Activated CD8-positive, alpha-beta memory T cell treated with anti-CD3 and anti-CD28 coated beads, Interleukin-2, amount 50 U/mL, for 48 hours (primary cell): Measurements from ENCODE around the gene PIGB.
"Not testable (repeated sequence)": the region's sequence is repeated elsewhere in the genome, so short reads cannot be mapped to it uniquely, and the experiment has no call there.

Source experiments
- DNase-seq: peaks from one replicate; pipeline ENCODE4 v3.0.0-alpha.2; 2020

Gene PIGB

DNA sequence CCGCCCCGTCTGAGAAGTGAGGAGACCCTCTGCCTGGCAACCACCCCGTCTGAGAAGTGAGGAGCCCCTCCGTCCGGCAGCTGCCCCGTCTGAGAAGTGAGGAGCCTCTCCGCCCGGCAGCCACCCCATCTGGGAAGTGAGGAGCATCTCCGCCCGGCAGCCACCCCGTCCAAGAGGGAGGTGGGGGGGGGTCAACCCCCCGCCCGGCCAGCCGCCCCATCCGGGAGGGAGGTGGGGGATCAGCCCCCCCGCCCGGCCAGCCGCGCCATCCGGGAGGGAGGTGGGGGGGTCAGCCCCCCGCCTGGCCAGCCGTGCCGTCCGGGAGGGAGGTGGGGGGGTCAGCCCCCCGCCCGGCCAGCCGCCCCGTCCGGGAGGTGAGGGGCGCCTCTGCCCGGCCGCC, 16.2 kb upstream of the PIGB start:
- not testable (repeated sequence) for DNase-seq

DNA sequence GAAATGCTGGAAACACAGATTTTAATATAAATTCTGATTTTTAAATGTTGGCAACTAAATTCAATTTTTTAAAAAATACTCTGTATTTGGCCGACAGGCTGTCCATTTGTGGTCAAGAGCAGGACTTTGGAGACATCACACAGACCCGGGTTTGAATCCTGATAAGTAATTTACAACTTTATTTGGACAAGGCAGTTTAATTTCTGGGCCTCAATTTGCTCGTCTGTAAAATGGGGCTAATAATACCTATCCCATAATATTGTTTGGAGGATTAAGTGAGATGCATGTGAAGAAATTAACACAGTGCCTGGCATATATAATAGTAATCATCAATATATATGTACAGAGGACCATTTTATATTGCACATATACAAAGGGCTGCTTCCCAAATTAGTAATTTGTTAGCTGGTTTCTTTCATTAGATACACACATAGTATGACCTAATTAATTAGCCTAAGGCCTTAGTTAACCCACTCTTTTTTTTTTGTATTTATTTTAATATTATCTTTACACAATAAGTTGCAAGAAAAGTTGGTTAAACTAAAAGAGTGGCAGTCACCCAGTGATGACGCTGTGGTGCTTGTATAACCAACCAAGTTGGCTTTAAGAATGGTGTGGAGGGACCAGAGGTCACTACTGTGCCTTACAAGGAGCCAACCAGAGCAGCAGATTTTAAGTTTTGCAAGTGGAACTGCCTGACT, 665 bp downstream of the PIGB start:
- no peak for DNase-seq

DNA sequence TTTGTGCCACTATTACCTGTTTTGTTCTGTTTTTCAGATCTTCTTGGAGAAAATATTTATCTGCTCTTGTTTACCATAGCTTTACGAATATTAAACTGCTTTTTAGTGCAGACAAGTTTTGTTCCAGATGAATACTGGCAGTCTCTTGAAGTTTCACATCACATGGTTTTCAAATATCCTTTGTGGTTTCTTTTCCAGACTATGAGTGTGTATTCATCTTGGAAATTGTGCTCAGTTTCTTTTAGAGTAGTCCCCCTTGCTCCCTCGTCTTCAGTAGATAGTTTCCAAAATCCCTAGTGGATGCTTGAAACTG, 1.2 kb downstream of the PIGB start:
- DNase-seq = no peak

DNA sequence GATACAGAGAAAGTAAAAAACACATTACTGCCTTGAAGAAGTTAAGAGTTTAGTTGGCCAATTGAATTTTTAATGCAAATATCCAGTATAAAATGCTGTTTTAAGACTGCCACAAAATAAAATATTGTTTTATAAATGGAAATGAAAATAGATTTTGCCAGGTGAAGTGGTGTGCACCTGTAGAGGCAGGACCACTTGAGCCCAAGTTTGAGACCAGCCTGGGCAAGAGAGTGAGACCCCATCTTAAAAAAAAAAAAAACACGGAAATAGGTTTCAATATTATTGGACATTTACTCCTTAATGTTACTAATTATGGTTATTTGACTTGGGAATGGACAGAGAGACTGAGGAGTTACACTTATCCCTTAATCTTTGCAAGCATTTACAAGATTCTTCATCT, 1.9 kb downstream of the PIGB start:
- no peak for DNase-seq

DNA sequence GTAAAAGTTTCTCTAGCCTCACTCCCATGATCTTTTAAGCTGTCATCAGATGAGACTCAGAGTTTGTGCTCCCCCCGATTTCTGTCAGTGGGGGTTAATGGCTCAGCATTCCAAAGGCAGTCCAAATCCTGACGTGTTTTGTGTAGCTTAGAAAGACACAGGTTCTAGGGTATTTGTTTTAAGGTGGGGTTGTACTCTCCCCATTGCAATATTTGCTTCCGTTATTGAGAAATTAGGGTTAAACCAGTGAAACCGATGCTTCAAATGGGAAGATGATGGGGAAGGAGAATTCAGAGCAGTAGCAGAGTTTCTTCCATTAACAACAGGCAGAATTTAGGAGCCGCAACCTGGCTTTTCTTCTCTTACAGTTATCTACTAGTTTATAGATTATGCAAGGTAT, 3.4 kb downstream of the PIGB start:
- DNase-seq = no peak

DNA sequence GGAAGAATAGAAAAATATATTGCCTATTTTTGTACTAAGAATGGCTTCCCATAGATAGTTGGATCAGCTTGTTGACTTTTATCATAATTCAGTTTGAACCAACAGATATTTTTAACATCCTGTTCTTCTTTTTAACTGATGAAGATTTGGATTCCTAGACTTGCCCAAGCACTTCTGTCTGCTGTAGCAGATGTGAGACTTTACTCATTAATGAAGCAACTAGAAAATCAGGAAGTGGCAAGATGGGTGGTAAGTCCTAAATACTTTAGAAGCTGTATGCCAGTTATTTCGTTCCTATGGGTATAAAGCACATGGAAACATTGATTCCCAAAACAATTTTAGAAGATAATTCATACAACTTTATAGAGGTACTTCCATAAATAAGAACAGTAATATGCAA, 8.4 kb downstream of the PIGB start:
- DNase-seq = no peak

DNA sequence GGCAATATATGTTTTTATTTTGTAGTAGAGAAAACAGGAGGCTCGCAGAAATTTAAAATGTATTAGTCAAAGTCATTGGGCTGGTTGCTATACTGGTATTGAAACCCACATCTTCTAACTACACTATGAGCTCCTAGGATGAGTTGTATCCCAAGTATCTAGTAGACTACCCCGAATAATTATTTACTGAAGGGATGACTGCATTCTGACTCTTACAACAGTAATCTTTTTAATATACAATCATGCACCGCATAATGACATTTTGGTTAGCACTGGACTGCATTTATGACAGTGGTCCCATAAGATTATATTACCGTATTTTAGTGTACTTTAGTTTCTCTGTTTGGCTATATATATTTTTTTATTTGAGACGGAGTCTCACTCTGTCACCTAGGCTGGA, 15.3 kb downstream of the PIGB start:
- no peak for DNase-seq

DNA sequence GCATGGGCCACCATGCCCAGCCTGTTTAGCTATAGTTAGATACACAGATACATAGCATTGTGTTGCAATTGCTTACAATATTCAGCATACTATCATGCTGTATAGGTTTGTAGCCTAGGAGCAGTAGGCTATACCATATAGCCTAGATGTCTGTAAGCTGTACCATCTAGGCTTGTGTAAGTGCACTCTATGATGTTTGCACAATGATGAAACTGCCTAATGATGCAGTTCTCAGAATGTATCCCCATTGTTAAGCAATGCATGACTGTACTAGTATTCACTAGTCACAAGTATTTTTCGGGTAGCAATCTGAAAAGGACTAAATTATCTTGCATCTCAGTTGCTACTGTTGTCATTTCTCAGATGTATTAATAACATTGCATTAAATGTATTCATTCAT, 16.0 kb downstream of the PIGB start:
- DNase-seq = no peak

DNA sequence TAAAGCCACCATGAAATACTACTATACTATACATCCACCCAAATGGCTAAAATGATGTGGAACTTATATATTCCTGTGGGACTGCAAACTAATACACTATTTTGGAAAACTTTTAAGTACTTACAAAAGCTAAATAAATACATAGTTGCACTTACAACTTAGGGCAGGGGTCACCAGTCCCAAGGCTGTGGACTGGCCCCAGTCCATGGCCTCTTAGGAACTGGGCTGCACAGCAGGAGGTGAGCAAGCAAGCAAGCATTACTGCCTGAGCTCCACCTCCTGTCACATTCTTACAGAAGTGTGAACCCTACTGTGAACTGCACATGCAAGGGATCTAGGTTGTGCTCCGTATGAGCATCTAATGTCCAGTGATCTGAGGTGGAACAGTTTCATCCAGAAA, 18.1 kb downstream of the PIGB start:
- no peak for DNase-seq

DNA sequence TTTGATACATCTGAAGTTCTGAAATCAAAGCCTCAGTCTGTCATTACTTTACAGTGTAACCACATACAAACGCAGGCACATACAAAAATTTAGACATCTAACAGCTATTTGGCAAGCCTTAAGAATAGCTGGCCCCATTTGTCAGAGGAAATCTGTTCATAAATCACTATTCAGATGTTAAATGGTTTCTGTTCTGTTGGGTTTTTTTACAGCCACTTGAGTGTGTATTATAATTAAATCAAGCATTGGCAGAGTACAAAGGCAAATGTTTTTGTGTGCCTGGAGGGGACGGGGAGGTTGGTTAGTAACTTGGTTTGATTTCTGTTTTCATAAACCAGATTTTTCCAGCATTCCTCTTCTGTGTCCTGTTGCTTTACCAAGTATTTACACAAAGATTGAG, 24.1 kb downstream of the PIGB start:
- DNase-seq = no peak

DNA sequence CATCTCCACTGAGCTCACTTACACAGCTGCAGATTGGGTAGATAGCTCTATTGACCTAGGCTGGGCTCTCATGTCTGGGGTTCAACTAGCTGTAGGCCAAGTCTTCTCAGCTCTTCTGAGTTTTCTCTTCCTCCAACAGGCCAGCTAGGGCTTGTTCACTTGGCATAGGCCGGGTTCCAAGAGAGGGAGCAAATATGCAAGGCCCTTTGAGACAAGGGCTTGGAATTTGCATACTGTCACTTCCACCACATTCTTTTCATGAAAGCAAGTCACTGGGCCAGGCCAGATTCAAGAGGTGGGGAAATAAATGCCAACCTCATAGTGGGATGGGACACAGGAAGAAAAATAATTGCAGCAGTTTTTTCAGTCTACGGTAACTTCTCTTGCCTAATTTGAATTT, 25.2 kb downstream of the PIGB start:
- no peak for DNase-seq

DNA sequence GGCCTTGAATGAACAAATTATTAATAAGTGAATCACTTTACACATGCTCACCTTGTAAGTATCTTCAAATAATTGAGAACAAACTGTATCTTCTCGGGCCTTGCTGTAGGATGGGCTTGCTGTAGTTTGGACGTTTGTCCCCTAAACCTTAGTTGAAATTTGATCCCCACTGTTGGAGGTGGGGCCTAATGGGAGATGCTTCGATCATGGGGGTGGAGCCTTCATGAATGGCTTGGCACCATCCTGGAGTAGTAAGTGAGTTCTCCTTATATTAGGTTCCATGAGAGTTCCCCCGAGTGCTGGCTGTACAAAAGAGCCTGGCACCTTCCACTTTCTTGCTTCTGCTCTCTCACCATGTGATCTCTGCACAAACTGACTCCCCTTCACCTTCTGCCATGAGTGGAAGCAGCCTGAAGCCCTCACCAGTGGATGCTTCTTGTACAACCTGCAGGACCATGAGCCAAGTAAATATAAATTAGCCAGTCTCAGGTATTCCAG, 29.3 kb downstream of the PIGB start:
- no peak for DNase-seq

DNA sequence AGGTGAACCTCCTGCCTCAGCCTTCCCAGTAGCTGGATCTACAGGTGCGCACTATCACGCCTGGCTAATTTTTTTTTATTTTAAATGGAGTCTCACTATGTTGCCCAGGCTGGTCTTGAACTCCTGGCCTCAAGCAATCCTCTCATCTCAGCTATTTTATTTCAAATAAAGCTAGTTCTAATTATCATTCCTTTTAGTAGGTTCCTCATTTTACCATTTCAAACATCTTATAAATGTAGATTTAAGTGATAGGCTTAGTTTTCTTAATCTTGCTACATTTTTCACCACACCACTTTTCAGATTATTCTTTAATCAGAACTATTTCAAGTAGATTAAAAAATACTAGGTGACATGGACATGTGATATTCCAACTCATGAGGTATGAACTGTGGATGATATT, 30.3 kb downstream of the PIGB start:
- DNase-seq = no peak

DNA sequence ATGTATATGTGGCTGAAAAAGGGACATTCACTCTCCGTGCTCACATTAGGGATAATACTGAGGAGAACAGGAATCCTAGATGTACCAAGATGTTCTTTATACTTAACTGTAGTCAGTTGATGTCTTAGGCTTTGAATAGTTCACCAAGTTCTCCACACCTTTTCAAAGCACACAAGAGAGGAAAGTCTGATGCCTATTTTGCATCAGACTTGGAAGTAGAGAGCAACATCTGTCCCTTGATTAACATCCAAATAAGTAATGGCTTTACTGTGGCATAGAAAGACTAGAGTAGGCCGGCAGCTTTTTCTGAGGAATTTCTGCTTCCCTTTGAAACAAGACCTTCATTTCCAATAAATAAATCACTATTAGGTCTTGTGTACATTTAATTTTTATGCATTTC, 34.0 kb downstream of the PIGB start:
- DNase-seq = no peak

DNA sequence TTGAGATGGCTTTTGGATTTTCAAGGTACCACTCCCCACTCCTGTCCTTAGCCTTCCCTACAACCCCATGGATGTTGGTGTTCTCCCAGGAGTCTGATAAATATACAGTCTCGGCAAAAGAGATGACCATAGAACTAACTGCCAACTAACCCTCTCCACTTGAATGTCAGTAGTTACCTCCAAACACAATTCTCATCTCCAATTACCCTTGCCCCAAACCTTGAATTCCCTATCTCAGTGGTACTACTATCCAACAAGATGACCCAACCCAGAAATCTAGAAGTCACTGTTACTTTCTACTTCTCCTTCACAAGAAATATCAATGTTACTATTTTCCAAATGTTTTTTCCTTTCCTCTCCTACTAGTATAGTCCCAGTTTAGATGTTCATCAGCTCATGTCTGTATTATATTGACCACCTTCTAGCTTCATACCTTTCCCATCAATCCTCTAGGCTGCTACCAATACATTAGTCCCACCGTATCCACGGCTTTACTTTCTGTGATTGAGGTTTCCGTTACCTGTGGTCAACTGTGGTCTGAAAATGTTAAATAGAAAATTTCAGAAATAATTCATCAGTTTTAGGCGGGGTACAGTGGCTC, 38.1 kb downstream of the PIGB start:
- DNase-seq = no peak

DNA sequence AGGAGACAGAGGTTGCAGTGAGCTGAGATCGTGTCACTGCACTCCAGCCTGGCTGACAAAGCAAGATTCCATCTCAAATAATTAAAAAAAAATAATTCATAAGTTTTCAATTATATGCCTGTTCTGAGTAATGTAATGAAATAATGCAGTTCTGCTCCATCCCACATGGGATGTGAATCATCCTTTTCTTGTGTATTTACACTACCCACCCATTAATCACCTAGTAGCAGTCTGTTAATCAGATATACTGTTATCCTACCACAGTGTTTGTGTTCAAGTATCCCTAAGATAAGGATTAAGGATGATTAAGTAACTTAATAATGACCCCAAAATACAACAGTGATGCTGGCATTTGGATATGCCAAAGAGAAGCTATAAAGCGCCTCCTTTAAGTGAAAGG, 38.8 kb downstream of the PIGB start:
- DNase-seq = no peak

DNA sequence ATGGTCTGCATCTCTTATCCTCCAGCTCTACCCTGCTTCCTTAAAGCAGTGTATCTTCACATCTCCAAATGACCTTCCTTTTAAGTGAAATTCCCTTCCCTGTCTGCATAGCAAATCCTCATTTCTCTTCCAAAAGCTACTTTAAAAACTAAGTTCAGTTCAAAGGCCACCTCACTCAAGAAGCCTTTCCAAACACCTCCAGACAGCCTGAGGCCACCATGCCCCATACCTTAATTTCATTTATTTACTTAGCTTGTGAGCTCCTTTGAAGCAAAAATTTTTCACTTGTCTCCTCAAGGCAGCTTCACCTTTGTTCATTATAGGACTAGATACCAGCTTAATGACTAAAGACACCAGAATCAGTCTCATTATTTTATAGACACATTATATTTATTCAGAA, 39.4 kb downstream of the PIGB start:
- DNase-seq = no peak

DNA sequence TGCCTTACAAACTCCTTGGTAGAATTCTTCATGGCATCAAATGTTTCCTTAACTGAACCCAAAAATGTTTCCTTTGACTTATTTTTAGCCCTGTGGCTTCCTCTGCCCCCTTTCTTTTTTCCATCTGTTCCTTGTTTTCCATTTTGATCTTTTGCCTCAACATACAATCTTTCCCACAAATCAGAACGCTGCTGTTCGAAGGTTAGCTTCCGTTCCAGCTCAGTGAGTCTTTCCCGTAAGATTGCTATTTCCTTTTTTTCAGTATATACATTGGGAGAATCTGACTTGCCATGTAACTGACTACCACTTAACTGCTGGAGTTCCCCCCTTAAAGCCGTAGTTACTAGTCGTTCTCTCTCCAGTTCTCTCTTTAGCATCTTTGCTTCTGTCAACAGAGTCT, 41.2 kb downstream of the PIGB start:
- DNase-seq = no peak

DNA sequence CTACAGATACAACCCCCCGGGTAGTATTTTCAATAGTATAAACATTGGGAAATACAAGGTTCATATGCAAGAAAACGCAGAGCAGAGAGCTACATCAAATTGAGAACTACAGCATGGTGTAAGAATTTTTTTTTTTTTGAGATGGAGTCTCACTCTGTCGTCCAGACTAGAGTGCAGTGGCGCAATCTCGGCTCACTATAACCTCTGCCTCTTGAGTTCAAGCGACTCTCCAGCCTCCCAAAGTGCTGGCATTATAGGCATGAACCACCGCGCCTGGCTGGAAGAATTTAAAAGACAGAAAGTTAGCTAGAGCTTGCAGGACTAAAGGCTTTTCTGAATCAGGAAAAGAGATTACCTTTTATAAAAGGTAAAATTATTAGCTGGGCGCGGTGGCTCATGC, 42.0 kb downstream of the PIGB start:
- no peak for DNase-seq

DNA sequence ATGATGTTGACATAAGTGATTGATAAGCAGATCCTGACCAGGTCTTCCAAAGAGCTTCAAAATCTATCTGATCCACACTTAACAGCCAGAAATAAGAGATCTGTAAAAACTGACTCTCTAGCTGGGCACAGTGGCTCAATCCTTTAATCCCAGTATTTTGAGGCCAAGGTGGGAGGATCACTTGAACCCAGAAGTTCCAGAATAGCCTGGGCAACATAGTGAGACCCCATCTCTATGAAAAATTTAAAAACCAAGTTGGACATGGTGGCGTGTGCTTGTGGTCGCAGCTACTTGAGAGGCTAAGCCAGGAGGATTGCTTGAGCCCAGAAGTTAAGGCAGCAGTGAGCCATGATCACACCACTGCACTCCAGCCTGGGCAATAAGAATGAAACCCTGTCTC, 43.6 kb downstream of the PIGB start:
- DNase-seq = no peak

DNA sequence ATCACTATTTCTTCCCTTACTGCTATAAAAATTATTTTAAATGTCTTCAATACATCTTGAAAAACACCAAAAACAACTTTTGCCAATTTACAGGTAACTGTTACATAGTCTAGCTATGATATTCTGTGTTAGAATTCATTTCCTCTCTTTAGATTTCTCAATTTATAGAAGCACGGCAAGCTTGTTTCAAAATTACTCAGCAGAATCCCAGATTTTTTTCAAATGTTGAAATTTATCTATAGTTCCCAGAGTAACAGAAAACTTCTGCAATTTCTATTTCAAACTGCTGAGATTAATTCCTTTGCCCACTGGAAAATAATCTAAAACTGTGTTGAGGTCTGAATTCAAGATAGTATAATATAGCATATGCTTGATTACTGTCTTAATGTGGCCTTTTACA, 48.0 kb downstream of the PIGB start:
- DNase-seq = no peak

DNA sequence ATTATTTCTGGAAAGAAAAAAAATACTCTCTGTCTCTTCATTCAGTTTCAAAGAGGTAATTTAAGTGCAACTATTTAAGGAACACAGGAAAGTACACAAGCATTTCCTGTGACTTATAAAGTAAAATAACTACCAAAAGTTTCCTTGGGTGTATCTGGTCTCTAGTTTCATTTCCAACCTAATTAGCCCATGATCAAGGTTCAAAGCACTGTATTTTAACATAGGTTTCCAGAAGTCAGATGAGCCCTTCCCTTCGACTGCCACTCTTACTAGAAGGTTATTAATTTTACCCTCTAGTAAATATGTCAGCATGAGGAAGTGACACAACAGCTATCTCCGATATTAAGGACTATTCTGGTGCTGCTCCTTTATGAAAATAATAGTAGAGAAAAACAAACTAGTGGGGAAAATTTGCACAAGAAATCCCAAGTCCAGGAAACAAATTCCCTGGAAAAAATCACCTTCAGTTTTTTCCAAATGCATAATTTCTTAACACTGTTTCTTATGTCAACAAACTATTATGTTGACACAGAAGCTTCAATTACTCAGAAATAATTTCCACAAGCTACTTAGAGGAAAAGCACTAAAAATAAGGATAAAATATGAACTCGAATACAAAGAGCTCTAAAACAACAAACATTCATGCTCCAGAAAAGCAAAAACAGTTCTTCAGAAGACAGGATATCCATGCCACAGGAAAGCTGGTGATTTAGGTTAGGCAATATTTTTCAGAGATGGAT, 53.8 kb downstream of the PIGB start:
- no peak for DNase-seq

DNA sequence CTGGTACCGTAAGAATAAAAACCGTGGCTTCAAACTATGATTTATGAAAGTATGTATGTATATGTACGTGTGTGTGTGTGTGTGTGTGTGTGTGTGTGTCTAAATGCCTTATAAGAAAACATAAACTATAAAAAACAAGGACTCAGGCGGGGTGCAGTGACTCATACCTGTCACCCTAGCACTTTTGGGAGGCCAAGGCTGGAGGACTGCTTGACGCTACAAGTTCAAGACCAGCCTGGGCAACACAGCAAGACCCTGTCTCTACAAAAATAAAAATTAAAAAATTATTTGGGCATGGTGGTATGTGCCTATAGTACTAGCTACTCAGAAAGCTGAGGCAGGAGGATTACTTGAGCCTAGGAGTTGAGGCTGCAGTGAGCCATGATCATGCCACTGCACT, 60.1 kb downstream of the PIGB start:
- no peak for DNase-seq

DNA sequence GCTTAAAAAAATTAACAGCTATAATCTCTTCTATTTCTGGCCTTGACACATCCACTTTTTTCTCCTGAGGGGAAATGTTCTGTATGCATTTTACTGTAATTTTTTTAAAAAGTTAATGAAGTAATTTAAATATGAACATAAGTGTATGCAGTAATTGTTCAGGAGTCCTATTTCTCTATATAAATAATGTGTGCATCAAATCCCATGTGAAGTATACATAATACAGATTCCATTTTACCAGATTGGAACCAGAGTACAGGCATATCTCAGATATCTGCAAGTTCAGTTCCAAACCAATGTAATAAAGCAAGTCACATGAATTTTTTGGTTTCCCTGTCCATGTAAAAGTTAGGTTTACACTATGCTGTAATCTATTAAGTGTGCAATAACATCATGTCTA, 62.6 kb downstream of the PIGB start:
- DNase-seq = no peak

DNA sequence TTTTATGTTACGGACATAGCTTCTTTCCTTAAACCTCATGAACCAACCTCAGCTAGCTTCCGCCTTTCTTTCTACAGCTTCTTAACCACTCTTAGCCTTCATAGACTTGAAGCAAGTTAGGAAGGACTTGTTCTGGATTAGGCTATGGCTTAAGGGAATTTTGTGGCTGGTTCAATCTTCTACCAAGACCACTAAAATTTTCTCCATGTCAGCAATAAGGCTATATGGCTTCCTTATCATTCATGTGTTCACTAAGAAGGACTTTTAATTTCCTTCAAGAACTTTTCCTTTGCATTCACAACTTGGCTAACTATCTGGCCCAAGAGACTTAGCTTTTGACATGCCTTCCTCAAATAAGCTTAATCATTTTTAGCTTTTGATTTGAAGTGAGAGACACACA, 64.7 kb downstream of the PIGB start:
- DNase-seq = no peak
